Measurements from ENCODE around the gene AGR2.

The AGR2 gene

GRCh38 chr7:16742547-16742946 lies 62.3 kb downstream of the AGR2 start:
- TF ChIP-seq, protein P1, sequence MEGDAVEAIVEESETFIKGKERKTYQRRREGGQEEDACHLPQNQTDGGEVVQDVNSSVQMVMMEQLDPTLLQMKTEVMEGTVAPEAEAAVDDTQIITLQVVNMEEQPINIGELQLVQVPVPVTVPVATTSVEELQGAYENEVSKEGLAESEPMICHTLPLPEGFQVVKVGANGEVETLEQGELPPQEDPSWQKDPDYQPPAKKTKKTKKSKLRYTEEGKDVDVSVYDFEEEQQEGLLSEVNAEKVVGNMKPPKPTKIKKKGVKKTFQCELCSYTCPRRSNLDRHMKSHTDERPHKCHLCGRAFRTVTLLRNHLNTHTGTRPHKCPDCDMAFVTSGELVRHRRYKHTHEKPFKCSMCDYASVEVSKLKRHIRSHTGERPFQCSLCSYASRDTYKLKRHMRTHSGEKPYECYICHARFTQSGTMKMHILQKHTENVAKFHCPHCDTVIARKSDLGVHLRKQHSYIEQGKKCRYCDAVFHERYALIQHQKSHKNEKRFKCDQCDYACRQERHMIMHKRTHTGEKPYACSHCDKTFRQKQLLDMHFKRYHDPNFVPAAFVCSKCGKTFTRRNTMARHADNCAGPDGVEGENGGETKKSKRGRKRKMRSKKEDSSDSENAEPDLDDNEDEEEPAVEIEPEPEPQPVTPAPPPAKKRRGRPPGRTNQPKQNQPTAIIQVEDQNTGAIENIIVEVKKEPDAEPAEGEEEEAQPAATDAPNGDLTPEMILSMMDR (IDR thresholded peaks at IDR 0.05) = no peak

Measured in LNCAP (cell line).